ENCODE measurements around the gene HCN3. TPM values are rescaled to one million over a fixed set of nuclear protein-coding genes. Genes with fewer than 3 reads are reported as not detected.

The HCN3 gene
- total and polyA plus RNA-seq, 2 of the 13 experiments (the other 11 are each of a cell fraction or from before 2014, with no cell fraction given): 2.4 to 10.2 TPM

GRCh38 chr1:155300553-155301329 lies 23.5 kb downstream of the HCN3 start (continued):
- peak; percentile 63; the same call in 1 of the 2 replicates for TF ChIP-seq HMGXB3 (CRISPR knock-in tag; IDR thresholded peaks at IDR 0.05; ENCODE audit: borderline replicate concordance)
- no peak for TF ChIP-seq PLRG1 (conservative IDR thresholded peaks at IDR 0.05)
- TF ChIP-seq POLR2G (IDR thresholded peaks at IDR 0.05; ENCODE audit: low read depth, low read length): peak; percentile 79
- TF ChIP-seq CHD4 (IDR thresholded peaks at IDR 0.05; ENCODE audit: borderline replicate concordance, low read length): no peak
- TF ChIP-seq ZNF543 (CRISPR knock-in tag; IDR thresholded peaks at IDR 0.05): peak; percentile 73; the same call in 1 of the 2 replicates
- TF ChIP-seq ZBTB8A (CRISPR knock-in tag; IDR thresholded peaks at IDR 0.05; ENCODE audit: borderline replicate concordance, low read depth): no peak
- TF ChIP-seq, protein P1, sequence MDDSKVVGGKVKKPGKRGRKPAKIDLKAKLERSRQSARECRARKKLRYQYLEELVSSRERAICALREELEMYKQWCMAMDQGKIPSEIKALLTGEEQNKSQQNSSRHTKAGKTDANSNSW (CRISPR knock-in tag; IDR thresholded peaks at IDR 0.05; ENCODE audit: borderline replicate concordance): peak; percentile 53; the same call in 1 of the 2 replicates
- no peak for TF ChIP-seq SETDB1 (CRISPR knock-in tag; IDR thresholded peaks at IDR 0.05; ENCODE audit: borderline replicate concordance)
- TF ChIP-seq ZMYM3 (CRISPR knock-in tag; IDR thresholded peaks at IDR 0.05): peak; percentile 64
- peak; percentile 85; the same call in 1 of the 2 replicates for TF ChIP-seq ZNF678 (CRISPR knock-in tag; IDR thresholded peaks at IDR 0.05)
- peak; percentile 86; the same call in 2 of the 3 replicates for TF ChIP-seq MXI1 (IDR thresholded peaks at IDR 0.05; ENCODE audit: borderline replicate concordance, low read depth, low read length)
- TF ChIP-seq, protein P2, sequence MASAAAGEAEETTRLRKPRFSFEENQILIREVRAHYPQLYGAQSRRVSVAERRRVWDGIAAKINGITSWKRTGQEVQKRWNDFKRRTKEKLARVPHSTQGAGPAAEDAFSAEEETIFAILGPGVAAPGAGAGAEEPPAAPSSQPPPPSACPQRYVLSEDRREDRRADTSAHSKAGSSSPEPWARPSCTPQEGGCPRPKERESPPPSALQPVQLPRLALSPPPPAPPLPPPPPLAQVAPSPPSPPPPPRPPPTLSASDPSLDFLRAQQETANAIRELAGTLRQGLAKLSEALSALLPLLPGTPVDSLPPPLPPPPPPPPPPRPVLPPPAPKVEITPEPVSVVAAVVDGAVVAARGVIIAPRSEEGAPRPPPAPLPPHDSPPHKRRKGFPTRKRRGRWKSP (CRISPR knock-in tag; IDR thresholded peaks at IDR 0.05): peak; percentile 64; the same call in 1 of the 2 replicates
- TF ChIP-seq, protein P3, sequence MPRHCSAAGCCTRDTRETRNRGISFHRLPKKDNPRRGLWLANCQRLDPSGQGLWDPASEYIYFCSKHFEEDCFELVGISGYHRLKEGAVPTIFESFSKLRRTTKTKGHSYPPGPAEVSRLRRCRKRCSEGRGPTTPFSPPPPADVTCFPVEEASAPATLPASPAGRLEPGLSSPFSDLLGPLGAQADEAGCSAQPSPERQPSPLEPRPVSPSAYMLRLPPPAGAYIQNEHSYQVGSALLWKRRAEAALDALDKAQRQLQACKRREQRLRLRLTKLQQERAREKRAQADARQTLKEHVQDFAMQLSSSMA (CRISPR knock-in tag; IDR thresholded peaks at IDR 0.05): peak; percentile 69; the same call in 1 of the 2 replicates
- TF ChIP-seq ZFP36L1 (CRISPR knock-in tag; IDR thresholded peaks at IDR 0.05): peak; percentile 83; the same call in 1 of the 2 replicates
- no peak for TF ChIP-seq ZNF343 (CRISPR knock-in tag; IDR thresholded peaks at IDR 0.05)
- peak; percentile 53; the same call in 1 of the 2 replicates for TF ChIP-seq ZNF143 (CRISPR knock-in tag; IDR thresholded peaks at IDR 0.05)
- TF ChIP-seq ZNF841 (CRISPR knock-in tag; IDR thresholded peaks at IDR 0.05; ENCODE audit: borderline replicate concordance): no peak
- peak; percentile 23; the same call in 1 of the 2 replicates for TF ChIP-seq ATF3 (CRISPR knock-in tag; IDR thresholded peaks at IDR 0.05)
- TF ChIP-seq BRCA1 (CRISPR knock-in tag; IDR thresholded peaks at IDR 0.05): peak; percentile 73; the same call in 1 of the 2 replicates
- peak; percentile 95 for TF ChIP-seq ZBTB38 (CRISPR knock-in tag; IDR thresholded peaks at IDR 0.05)
- TF ChIP-seq, protein P4, sequence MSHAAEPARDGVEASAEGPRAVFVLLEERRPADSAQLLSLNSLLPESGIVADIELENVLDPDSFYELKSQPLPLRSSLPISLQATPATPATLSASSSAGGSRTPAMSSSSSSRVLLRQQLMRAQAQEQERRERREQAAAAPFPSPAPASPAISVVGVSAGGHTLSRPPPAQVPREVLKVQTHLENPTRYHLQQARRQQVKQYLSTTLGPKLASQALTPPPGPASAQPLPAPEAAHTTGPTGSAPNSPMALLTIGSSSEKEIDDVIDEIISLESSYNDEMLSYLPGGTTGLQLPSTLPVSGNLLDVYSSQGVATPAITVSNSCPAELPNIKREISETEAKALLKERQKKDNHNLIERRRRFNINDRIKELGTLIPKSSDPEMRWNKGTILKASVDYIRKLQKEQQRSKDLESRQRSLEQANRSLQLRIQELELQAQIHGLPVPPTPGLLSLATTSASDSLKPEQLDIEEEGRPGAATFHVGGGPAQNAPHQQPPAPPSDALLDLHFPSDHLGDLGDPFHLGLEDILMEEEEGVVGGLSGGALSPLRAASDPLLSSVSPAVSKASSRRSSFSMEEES (CRISPR knock-in tag; IDR thresholded peaks at IDR 0.05): peak; percentile 89
